Stimulated activated naive CD8-positive, alpha-beta T cell treated with anti-CD3 and anti-CD28 coated beads, Interleukin-15, amount 100 ng/mL, for 72 hours (primary cell): Measurements from ENCODE around the gene IL17RC.
A peak's percentile ranks its signal among the peaks of the same experiment; 100 is the strongest.
"Not testable (repeated sequence)": the region's sequence is repeated elsewhere in the genome, so short reads cannot be mapped to it uniquely, and the experiment has no call there.

Source experiments
- ATAC-seq: fragments of 150-1000 bp; cut with Tn5 transposase; 2 replicates; pipeline ENCODE4 v1.10.0; 2021; ENCODE audit warnings: mild to moderate bottlenecking, moderate library complexity
- DNase-seq, 2 donors: peaks; one replicate each; pipeline ENCODE4 v3.0.0; 2021 to 2022
- H3K27ac Mint-ChIP-seq, 2 donors: one replicate each; pipeline ENCODE4 v1.8.0; 2022; ENCODE audit warnings: mild to moderate bottlenecking in 2 of 2, mixed read lengths in 2 of 2, moderate library complexity in 2 of 2
- H3K27me3 Mint-ChIP-seq: one replicate; pipeline ENCODE4 v1.8.0; 2022; ENCODE audit warnings: mixed read lengths
- H3K4me1 Mint-ChIP-seq: one replicate; pipeline ENCODE4 v1.8.0; 2022; ENCODE audit warnings: mild to moderate bottlenecking, mixed read lengths
- H3K4me3 Mint-ChIP-seq, 2 donors: one replicate each; pipeline ENCODE4 v1.8.0; 2022; ENCODE audit warnings: mild to moderate bottlenecking in 2 of 2, mixed read lengths in 2 of 2, moderate library complexity in 1 of 2
- H3K9me3 Mint-ChIP-seq, 2 donors: one replicate each; pipeline ENCODE4 v1.8.0; 2022; ENCODE audit warnings: mixed read lengths in 2 of 2

IL17RC gene

DNA sequence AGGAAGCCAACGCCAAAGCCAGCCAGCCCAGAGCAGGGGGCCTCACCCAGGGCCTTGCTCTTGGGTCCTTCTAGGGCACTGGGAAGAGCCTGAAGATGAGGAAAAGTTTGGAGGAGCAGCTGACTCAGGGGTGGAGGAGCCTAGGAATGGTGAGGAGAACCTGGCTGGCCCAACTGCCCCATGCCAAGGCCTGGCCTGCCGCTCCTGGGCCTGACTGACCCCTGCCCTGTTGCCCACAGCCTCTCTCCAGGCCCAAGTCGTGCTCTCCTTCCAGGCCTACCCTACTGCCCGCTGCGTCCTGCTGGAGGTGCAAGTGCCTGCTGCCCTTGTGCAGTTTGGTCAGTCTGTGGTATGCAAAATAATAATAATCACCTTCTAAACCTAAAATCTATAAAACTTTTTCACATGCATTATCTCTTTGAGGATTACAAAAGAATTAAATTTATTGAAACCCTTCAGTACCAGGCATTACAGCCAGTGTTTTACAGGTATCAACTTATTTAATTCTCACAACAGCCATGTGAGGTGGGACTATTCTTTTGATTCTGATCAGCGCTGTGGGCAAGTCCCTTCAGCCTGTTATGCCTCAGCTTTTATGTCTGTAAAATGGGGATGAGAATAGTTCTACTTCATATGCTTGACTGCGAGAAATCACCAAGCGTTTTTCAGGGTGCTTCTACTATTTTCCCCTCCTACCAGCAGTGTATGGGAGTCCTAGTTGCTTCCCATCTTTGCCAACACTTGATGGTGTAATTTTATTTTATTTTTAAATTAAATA, 1.6 kb downstream of the IL17RC start:
- peaks cover 17% of the 10 kb centered on the region for H3K4me1 Mint-ChIP-seq
- peaks cover 15% of the 10 kb centered on the region for H3K27me3 Mint-ChIP-seq
- ATAC-seq: no peak
- no peak overlapping the region for H3K4me3 Mint-ChIP-seq
- H3K9me3 Mint-ChIP-seq: no peaks in the 10 kb centered on the region
- no peak overlapping the region for H3K27ac Mint-ChIP-seq
- DNase-seq: no peak

GRCh38 chr3:9928158-9928557, 11.3 kb downstream of the IL17RC start:
- DNase-seq (no peak), ATAC-seq (no peak)
- Mint-ChIP-seq H3K27ac (no peak overlapping the region), H3K4me1 (peaks cover 11% of the 10 kb centered on the region), H3K9me3 (no peaks in the 10 kb centered on the region), H3K27me3 (no peaks in the 10 kb centered on the region), H3K4me3 (no peak overlapping the region)

GRCh38 chr3:9930804-9931418, 14.0 kb downstream of the IL17RC start:
- no peak overlapping the region for H3K27ac Mint-ChIP-seq
- H3K4me3 Mint-ChIP-seq: no peak overlapping the region
- ATAC-seq: no peak
- no peaks in the 10 kb centered on the region for H3K9me3 Mint-ChIP-seq
- no peaks in the 10 kb centered on the region for H3K27me3 Mint-ChIP-seq
- peaks cover 30% of the 10 kb centered on the region for H3K4me1 Mint-ChIP-seq
- DNase-seq: no peak

GRCh38 chr3:9932535-9932842, 15.6 kb downstream of the IL17RC start:
- Mint-ChIP-seq H3K4me1 (peaks cover 36% of the 10 kb centered on the region), H3K27ac (peak overlapping the region; percentile 96 to 97), H3K4me3 (peak overlapping the region; percentile 92 to 95), H3K27me3 (no peaks in the 10 kb centered on the region), H3K9me3 (no peaks in the 10 kb centered on the region)
- DNase-seq (no peak), ATAC-seq (no peak)

GRCh38 chr3:9932843-9933560, 16.1 kb downstream of the IL17RC start:
- H3K4me3 Mint-ChIP-seq: peak overlapping the region; percentile 92 to 95
- DNase-seq: peak; percentile 88 to 91
- peak; percentile 88 for ATAC-seq
- H3K4me1 Mint-ChIP-seq: peaks cover 36% of the 10 kb centered on the region
- H3K9me3 Mint-ChIP-seq: no peaks in the 10 kb centered on the region
- H3K27ac Mint-ChIP-seq: peak overlapping the region; percentile 96 to 97
- H3K27me3 Mint-ChIP-seq: no peaks in the 10 kb centered on the region

DNA sequence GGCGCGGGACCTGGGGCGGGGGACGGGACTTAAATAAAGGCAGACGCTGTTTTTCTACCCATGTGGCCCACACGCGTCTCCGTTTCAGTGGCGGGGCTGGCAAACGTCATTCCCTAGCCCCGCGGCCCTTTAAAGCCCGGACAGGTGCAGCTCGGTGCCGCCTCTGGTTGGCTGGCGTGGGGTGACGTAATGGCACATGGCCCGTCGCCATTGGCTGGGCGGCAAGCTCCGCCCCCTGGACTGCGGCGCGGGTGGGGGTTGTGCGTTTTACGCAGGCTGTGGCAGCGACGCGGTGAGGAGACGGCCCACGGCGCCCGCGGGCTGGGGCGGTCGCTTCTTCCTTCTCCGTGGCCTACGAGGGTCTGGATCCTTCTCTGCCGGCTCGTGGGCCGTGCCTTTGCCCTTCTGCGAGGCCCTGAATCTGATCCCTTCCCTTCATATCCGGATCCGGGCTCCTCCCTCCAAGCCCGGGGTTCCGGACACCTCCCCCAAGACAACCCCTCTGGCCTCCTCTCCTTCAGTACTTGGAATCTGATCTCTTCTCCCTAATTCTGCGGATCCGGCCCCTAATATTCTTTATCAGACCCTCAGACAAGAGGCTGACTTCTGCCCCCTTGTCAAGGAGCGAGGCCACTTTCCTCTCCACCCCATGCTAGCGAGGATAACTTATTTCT, 16.8 kb downstream of the IL17RC start, which contains the start of gene CRELD1:
CRELD1 (plus strand) TSS at position 274 of the 674 bp plus-strand sequence. CDS start 605 bp downstream, outside the sequence.
- Mint-ChIP-seq H3K4me3 (peak within 1 kb of the TSS; percentile 92 to 95), H3K4me1 (peaks cover 36% of the 10 kb centered on the region), H3K9me3 (no peaks in the 10 kb centered on the region), H3K27me3 (no peaks in the 10 kb centered on the region), H3K27ac (peak within 1 kb of the TSS; percentile 96 to 97)
- DNase-seq: peak; percentile 95 to 96
- ATAC-seq: peak; percentile 86

GRCh38 chr3:9934235-9934621, 17.3 kb downstream of the IL17RC start:
- no peak for ATAC-seq
- Mint-ChIP-seq H3K4me1 (peaks cover 36% of the 10 kb centered on the region), H3K27ac (peak overlapping the region; percentile 96 to 97), H3K27me3 (no peaks in the 10 kb centered on the region), H3K9me3 (no peaks in the 10 kb centered on the region), H3K4me3 (peak overlapping the region; percentile 92 to 95)
- DNase-seq: no peak

DNA sequence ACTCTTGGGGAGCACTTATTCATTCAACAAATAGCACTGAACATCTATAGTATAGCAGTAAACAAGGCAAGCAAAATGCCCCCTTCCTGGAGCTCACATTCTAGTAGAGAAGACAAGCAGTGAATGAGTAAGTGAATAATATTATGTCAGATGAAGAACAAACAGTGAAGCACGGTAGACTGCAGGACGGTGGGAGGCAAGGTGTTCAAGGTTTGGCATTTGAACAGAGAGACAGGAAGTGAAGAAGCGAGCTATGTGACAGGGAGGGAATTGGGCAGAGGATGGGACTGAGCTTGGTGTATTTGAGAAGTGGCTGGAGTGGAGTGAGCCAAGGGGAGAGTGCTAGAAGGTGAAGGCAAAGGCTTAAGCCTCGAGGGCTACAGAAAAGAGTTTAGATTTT, 18.1 kb downstream of the IL17RC start:
- ATAC-seq: no peak
- no peaks in the 10 kb centered on the region for H3K9me3 Mint-ChIP-seq
- H3K27ac Mint-ChIP-seq: no peak overlapping the region
- no peaks in the 10 kb centered on the region for H3K27me3 Mint-ChIP-seq
- peaks cover 36% of the 10 kb centered on the region for H3K4me1 Mint-ChIP-seq
- no peak for DNase-seq
- H3K4me3 Mint-ChIP-seq: peak overlapping the region; percentile 92 to 95

- no peaks in the 10 kb centered on the region for H3K27me3 Mint-ChIP-seq
- DNase-seq (no peak), ATAC-seq (no peak)
- peaks cover 36% of the 10 kb centered on the region for H3K4me1 Mint-ChIP-seq
- no peaks in the 10 kb centered on the region for H3K9me3 Mint-ChIP-seq
- no peak overlapping the region for H3K4me3 Mint-ChIP-seq
- H3K27ac Mint-ChIP-seq: no peak overlapping the region
These were observed 19.1 kb downstream of the IL17RC start for GRCh38 chr3:9935966-9936510.

DNA sequence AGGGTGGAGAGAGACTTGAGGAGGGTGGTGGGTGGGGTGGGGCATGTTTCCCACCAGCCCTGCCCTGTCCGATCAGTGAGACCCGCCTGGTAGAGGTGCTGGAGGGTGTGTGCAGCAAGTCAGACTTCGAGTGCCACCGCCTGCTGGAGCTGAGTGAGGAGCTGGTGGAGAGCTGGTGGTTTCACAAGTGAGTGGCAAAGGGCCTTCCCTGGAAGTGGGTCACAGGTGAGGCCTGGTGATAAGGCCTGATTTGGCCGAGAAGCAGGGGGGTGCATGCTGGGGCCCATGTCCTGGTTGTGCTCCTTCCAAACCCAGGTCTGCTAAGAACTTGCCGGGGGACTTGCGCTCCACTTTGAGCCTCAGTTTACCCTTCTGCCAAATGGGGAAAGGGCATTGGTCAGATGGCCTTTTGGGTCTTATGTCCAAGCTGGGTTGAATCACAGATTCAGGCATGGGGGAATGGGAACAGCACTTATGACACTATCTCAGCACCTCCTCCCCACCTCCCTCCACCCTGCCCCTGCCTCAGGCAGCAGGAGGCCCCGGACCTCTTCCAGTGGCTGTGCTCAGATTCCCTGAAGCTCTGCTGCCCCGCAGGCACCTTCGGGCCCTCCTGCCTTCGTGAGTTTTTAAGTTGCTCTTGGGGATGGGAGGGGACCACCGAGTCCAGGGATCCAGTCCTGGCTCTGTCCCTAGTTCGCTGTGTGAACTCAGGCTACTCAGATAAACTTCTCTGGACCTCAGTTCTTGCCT, 20.8 kb downstream of the IL17RC start:
- H3K27ac Mint-ChIP-seq: no peak overlapping the region
- no peak for ATAC-seq

GRCh38 chr3:9938966-9939365, 22.1 kb downstream of the IL17RC start:
- Mint-ChIP-seq H3K27ac (no peak overlapping the region), H3K4me1 (peaks cover 24% of the 10 kb centered on the region), H3K27me3 (no peaks in the 10 kb centered on the region), H3K9me3 (no peaks in the 10 kb centered on the region), H3K4me3 (no peak overlapping the region)
- DNase-seq (no peak), ATAC-seq (no peak)

More for the DNA sequence above, 20.8 kb downstream of the IL17RC start:
- no peaks in the 10 kb centered on the region for H3K9me3 Mint-ChIP-seq
- H3K4me1 Mint-ChIP-seq: peaks cover 25% of the 10 kb centered on the region
- DNase-seq: no peak
- no peak overlapping the region for H3K4me3 Mint-ChIP-seq
- H3K27me3 Mint-ChIP-seq: no peaks in the 10 kb centered on the region

GRCh38 chr3:9939906-9940305, 23.0 kb downstream of the IL17RC start:
- H3K9me3 Mint-ChIP-seq, DNase-seq, ATAC-seq, H3K27me3 Mint-ChIP-seq, H3K4me3 Mint-ChIP-seq, H3K27ac Mint-ChIP-seq: not testable (repeated sequence)
- peaks cover 17% of the 10 kb centered on the region for H3K4me1 Mint-ChIP-seq

GRCh38 chr3:9940746-9941145, 23.8 kb downstream of the IL17RC start:
- Mint-ChIP-seq H3K9me3 (no peaks in the 10 kb centered on the region), H3K27ac (no peak overlapping the region), H3K4me1 (peaks cover 14% of the 10 kb centered on the region), H3K4me3 (no peak overlapping the region), H3K27me3 (no peaks in the 10 kb centered on the region)
- DNase-seq (no peak), ATAC-seq (no peak)

DNA sequence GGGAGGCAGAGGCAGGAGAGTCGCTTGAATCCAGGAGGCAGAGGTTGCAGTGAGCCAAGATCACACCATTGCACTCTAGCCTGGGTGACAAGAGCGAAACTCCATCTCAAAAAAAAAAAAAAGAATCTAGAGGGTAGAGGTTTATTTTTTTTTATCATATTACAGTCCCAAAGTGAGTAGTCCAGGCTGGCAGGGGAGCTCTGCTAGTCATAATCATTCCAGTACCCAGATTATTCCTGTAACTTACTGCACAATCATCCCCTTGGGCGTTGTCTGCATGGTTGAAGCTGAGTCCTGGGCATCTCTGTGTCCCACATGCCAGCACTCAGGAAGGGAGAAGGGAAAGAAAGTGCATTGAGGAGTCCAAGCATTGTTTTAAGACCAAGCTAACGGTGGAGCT, 25.3 kb downstream of the IL17RC start:
- H3K4me1 Mint-ChIP-seq: peaks cover 12% of the 10 kb centered on the region
- H3K27ac Mint-ChIP-seq: peak overlapping the region in 1 of 2 donors; percentile 67
- H3K27me3 Mint-ChIP-seq: no peaks in the 10 kb centered on the region
- no peak for ATAC-seq
- no peaks in the 10 kb centered on the region for H3K9me3 Mint-ChIP-seq
- no peak overlapping the region for H3K4me3 Mint-ChIP-seq
- no peak for DNase-seq
